Liver (tissue), 9 donors: Measurements from ENCODE around the gene DYNC1H1. TPM values are rescaled to one million over a fixed set of nuclear protein-coding genes. Genes with fewer than 3 reads are reported as not detected.

Experiments
- DNase-seq: peaks from one replicate; pipeline ENCODE4 v3.0.0-alpha.2; 2017; ENCODE audit warnings: low spot score
- H3K27ac ChIP-seq, 2 donors: one replicate each; pipeline ENCODE4 v1.7.0; 2013; ENCODE audit warnings: inconsistent platforms in 2 of 2, low read length in 2 of 2, control low read depth in 1 of 2, low read depth in 1 of 2, mild to moderate bottlenecking in 1 of 2
- H3K27me3 ChIP-seq, 4 donors: one replicate each; pipeline versions ENCODE4 v1.6.1 to v1.7.0; 2013; ENCODE audit warnings: low read length in 3 of 4, inconsistent platforms in 1 of 4, mild to moderate bottlenecking in 1 of 4, moderate library complexity in 1 of 4; ENCODE audit not compliant: control insufficient read depth in 4 of 4, insufficient read depth in 4 of 4
- H3K36me3 ChIP-seq, 4 donors: one replicate each; pipeline versions ENCODE4 v1.6.1 to v1.7.0; 2013; ENCODE audit warnings: low read length in 3 of 4, mild to moderate bottlenecking in 3 of 4, low read depth in 1 of 4, moderate library complexity in 1 of 4; ENCODE audit not compliant: control insufficient read depth in 4 of 4, insufficient read depth in 3 of 4
- H3K4me1 ChIP-seq, 4 donors: one replicate each; pipeline versions ENCODE4 v1.6.1 to v1.7.0; 2013; ENCODE audit warnings: low read length in 3 of 4, mild to moderate bottlenecking in 3 of 4, moderate library complexity in 1 of 4; ENCODE audit not compliant: control insufficient read depth in 4 of 4, insufficient read depth in 4 of 4
- H3K4me3 ChIP-seq, 3 donors: one replicate each; pipeline versions ENCODE4 v1.6.1 to v1.7.0; 2013; ENCODE audit warnings: low read length in 3 of 3, control low read depth in 1 of 3, low read depth in 1 of 3, mild to moderate bottlenecking in 1 of 3
- H3K9ac ChIP-seq, 2 donors: one replicate each; pipeline ENCODE4 v1.7.0; 2013; ENCODE audit warnings: low read length in 2 of 2, mild to moderate bottlenecking in 2 of 2, moderate library complexity in 2 of 2, control low read depth in 1 of 2, low read depth in 1 of 2
- H3K9me3 ChIP-seq, 4 donors: one replicate each; pipeline versions ENCODE4 v1.6.1 to v1.7.0; 2013; ENCODE audit warnings: low read length in 3 of 4; ENCODE audit not compliant: control insufficient read depth in 4 of 4
- EGR1 ChIP-seq, 2 donors: IDR thresholded peaks; 2 replicates each; pipeline ENCODE4 v1.6.1; 2016 to 2018; ENCODE audit warnings: antibody characterized with exemption in 2 of 2, low read depth in 2 of 2
- FOXA2 ChIP-seq: IDR thresholded peaks from 2 replicates; pipeline ENCODE4 v1.6.1; 2016; ENCODE audit warnings: antibody characterized with exemption
- HNF4A ChIP-seq, 2 donors: conservative IDR thresholded peaks; 2 replicates each; pipeline ENCODE4 v1.6.1; 2016; ENCODE audit warnings: antibody characterized with exemption in 2 of 2, mild to moderate bottlenecking in 2 of 2
- HNF4G ChIP-seq: IDR thresholded peaks from 2 replicates; pipeline ENCODE4 v1.6.1; 2016; ENCODE audit warnings: antibody characterized with exemption
- NR2F2 ChIP-seq: IDR thresholded peaks from 2 replicates; pipeline ENCODE4 v1.6.1; 2016; ENCODE audit warnings: antibody characterized with exemption
- RAD21 ChIP-seq, 2 donors: IDR thresholded peaks; 2 replicates each; pipeline ENCODE4 v1.6.1; 2016; ENCODE audit warnings: antibody characterized with exemption in 2 of 2, mild to moderate bottlenecking in 2 of 2
- REST ChIP-seq: IDR thresholded peaks from 2 replicates; pipeline ENCODE4 v1.6.1; 2016; ENCODE audit warnings: antibody characterized with exemption, mild to moderate bottlenecking
- RXRA ChIP-seq, 2 donors: IDR thresholded peaks; 2 replicates each; pipeline ENCODE4 v1.6.1; 2017 to 2018; ENCODE audit warnings: antibody characterized with exemption in 2 of 2, mild to moderate bottlenecking in 1 of 2
- SP1 ChIP-seq: IDR thresholded peaks from 2 replicates; pipeline ENCODE4 v1.6.1; 2018; ENCODE audit warnings: antibody characterized with exemption, mild to moderate bottlenecking
- TAF1 ChIP-seq: conservative IDR thresholded peaks from 2 replicates; pipeline ENCODE4 v1.6.1; 2016; ENCODE audit warnings: antibody characterized with exemption, mild to moderate bottlenecking
- YY1 ChIP-seq: IDR thresholded peaks from 2 replicates; pipeline ENCODE4 v1.6.1; 2016; ENCODE audit warnings: antibody characterized with exemption, mild to moderate bottlenecking
- WGBS: extraction: QIAGEN DNeasy Blood & Tissue Kit; methylation state at CpG from one replicate; pipeline ENCODE4 v1.1.7; 2013; 5-methylcytosine and 5-hydroxymethylcytosine counted together
- polyA plus RNA-seq, 2 donors: library from polyadenylated mRNA; stranded (reverse) in 1 of 2; unstranded in 1 of 2; fragments of 200-250 nt in 1 of 2; fragments of >200 nt in 1 of 2; fragmentation: Nextera tagmentation in 1 of 2; extraction: Ambion mirVana in 1 of 2; gene quantifications; one replicate each; pipeline versions ENCODE4 v1.2.1 to v1.2.3, GENCODE V29; 2013 to 2015
- total RNA-seq, 2 donors: library from RNA; depleted of rRNA; stranded (reverse); fragments of >200 nt; gene quantifications; one replicate each; pipeline ENCODE4 v1.2.3, GENCODE V29; 2014
- TF ChIP-seq, protein P1 (sequence below): IDR thresholded peaks from 2 replicates; pipeline ENCODE4 v1.6.1; 2016; ENCODE audit warnings: antibody characterized with exemption
- TF ChIP-seq, protein P2 (sequence below): fragments of 150-350 bp; IDR thresholded peaks from 2 replicates; pipeline ENCODE4 v1.5.1; 2017; ENCODE audit warnings: improper control_type of control experiment, low read depth, low read length; ENCODE audit not compliant: missing input control
- TF ChIP-seq, protein P3 (sequence below): IDR thresholded peaks from 2 replicates; pipeline ENCODE4 v1.6.1; 2016; ENCODE audit warnings: antibody characterized with exemption
- donor health status: healthy.
- donor health status: healthy.
- donor health status: healthy.
- donor health status: healthy.
- donor health status: healthy.

Gene DYNC1H1
- total and polyA plus RNA-seq, 4 donors: 50.3 to 201 (median 82.6) TPM

DNA sequence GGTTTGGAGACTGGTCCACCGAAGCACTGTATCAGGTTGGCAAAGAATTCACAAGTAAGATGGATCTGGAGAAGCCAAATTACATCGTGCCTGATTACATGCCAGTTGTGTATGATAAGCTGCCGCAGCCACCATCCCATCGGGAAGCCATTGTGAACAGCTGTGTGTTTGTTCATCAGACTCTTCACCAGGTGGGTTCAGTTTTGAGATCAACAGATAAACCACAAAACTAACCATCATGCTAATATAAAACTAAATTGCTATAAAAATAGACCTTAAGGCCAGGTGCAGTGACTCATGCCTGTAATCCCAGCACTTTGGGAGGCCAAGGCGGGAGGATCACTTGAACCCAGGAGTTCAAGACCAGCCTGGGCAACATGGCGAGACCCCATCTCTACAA is 63.6 kb downstream of the DYNC1H1 start:
- TF ChIP-seq FOXA2 (no peak), YY1 (no peak), EGR1 (IDR thresholded peaks at IDR 0.05; ENCODE audit: low read depth in 2 of 2) (no peak), HNF4A (conservative IDR thresholded peaks at IDR 0.05) (no peak), TAF1 (no peak), HNF4G (no peak), NR2F2 (no peak)
- TF ChIP-seq, protein P1, sequence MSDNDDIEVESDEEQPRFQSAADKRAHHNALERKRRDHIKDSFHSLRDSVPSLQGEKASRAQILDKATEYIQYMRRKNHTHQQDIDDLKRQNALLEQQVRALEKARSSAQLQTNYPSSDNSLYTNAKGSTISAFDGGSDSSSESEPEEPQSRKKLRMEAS: no peak
- TF ChIP-seq, protein P2, sequence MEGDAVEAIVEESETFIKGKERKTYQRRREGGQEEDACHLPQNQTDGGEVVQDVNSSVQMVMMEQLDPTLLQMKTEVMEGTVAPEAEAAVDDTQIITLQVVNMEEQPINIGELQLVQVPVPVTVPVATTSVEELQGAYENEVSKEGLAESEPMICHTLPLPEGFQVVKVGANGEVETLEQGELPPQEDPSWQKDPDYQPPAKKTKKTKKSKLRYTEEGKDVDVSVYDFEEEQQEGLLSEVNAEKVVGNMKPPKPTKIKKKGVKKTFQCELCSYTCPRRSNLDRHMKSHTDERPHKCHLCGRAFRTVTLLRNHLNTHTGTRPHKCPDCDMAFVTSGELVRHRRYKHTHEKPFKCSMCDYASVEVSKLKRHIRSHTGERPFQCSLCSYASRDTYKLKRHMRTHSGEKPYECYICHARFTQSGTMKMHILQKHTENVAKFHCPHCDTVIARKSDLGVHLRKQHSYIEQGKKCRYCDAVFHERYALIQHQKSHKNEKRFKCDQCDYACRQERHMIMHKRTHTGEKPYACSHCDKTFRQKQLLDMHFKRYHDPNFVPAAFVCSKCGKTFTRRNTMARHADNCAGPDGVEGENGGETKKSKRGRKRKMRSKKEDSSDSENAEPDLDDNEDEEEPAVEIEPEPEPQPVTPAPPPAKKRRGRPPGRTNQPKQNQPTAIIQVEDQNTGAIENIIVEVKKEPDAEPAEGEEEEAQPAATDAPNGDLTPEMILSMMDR: no peak
- DNase-seq: no peak
- 93% methylated on average over 6 of the region's 6 CpGs for WGBS

DNA sequence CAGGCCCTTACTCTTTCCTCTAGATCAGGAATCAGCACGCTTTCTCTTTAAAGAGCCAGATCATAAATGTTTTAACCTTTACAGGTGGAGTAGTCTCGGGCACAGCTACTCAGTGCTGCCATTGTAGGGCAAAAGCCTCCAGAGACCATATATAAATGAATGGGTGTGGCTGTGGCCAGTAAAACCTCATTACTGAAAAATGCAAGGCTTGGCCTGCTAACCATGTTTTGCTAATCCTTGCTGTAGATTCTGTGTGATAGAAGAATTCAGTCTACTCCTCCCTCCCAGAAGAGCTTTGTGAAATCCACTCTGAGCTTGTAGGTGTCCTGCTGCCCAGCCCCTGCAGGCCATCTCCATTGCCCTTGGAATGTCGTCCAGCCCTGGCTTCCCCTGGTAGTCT is 64.4 kb downstream of the DYNC1H1 start:
- no peak for DNase-seq
- H3K36me3 ChIP-seq: peaks cover 20 to 86% (median 67%) of the 10 kb centered on the region in 4 donors
- H3K9me3 ChIP-seq: no peaks in the 10 kb centered on the region
- TF ChIP-seq EGR1 (IDR thresholded peaks at IDR 0.05; ENCODE audit: low read depth in 2 of 2) (no peak), FOXA2 (no peak), HNF4G (no peak), RAD21 (IDR thresholded peaks at IDR 0.05) (no peak), SP1 (no peak), TAF1 (no peak), HNF4A (conservative IDR thresholded peaks at IDR 0.05) (no peak), RXRA (IDR thresholded peaks at IDR 0.05) (no peak), REST (no peak)
- TF ChIP-seq, protein P2: no peak
- TF ChIP-seq, protein P3, sequence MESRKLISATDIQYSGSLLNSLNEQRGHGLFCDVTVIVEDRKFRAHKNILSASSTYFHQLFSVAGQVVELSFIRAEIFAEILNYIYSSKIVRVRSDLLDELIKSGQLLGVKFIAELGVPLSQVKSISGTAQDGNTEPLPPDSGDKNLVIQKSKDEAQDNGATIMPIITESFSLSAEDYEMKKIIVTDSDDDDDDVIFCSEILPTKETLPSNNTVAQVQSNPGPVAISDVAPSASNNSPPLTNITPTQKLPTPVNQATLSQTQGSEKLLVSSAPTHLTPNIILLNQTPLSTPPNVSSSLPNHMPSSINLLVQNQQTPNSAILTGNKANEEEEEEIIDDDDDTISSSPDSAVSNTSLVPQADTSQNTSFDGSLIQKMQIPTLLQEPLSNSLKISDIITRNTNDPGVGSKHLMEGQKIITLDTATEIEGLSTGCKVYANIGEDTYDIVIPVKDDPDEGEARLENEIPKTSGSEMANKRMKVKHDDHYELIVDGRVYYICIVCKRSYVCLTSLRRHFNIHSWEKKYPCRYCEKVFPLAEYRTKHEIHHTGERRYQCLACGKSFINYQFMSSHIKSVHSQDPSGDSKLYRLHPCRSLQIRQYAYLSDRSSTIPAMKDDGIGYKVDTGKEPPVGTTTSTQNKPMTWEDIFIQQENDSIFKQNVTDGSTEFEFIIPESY: no peak
- TF ChIP-seq, protein P1: no peak
- no peak overlapping the region for H3K27ac ChIP-seq
- H3K27me3 ChIP-seq: no peaks in the 10 kb centered on the region
- no peaks in the 10 kb centered on the region for H3K4me1 ChIP-seq
- 83% methylated on average over 3 of the region's 3 CpGs for WGBS
- no peak overlapping the region for H3K9ac ChIP-seq
- no peak overlapping the region for H3K4me3 ChIP-seq

More for the DNA sequence above, 63.6 kb downstream of the DYNC1H1 start:
- Histone ChIP-seq H3K27ac (no peak overlapping the region), H3K36me3 (peaks cover 21 to 83% (median 64%) of the 10 kb centered on the region in 4 donors), H3K4me3 (no peak overlapping the region), H3K4me1 (no peaks in the 10 kb centered on the region), H3K9me3 (no peaks in the 10 kb centered on the region), H3K27me3 (no peaks in the 10 kb centered on the region), H3K9ac (no peak overlapping the region)
